LHCN-M2 (cell line): ENCODE data around the gene UBE2L6. TPM values are rescaled to one million over a fixed set of nuclear protein-coding genes. Genes with fewer than 3 reads are reported as not detected.

Experiments used
- total RNA-seq: library from RNA; depleted of rRNA; stranded (reverse); fragments of >200 nt; gene quantifications from 2 replicates; pipeline ENCODE4 v1.2.3, GENCODE V29; 2014; rRNA removed

UBE2L6 gene
- total RNA-seq, 1 experiment from 2014 or later = 48.2 TPM

Other genes with a start within 250 kb of the UBE2L6 start
- gene TNKS1BP1, start 242.7 kb downstream of the UBE2L6 start, total RNA-seq = 95.9 and 114 TPM in 2 replicates
- gene SSRP1, start 231.8 kb downstream of the UBE2L6 start, total RNA-seq = 150 and 169 TPM in 2 replicates
- gene P2RX3, start 229.3 kb downstream of the UBE2L6 start, total RNA-seq = not detected in 2 replicates
- gene PRG3, start 186.5 kb downstream of the UBE2L6 start, total RNA-seq = not detected in 2 replicates
- 0.06 TPM in 1 of 2 replicates, not detected in the other for gene PRG2, start 177.0 kb downstream of the UBE2L6 start, total RNA-seq
- 113 and 153 TPM in 2 replicates for gene SLC43A3, start 140.6 kb downstream of the UBE2L6 start, total RNA-seq
- gene RTN4RL2, start 107.1 kb downstream of the UBE2L6 start, total RNA-seq = 0.23 and 0.38 TPM in 2 replicates
- 5.1 and 7.7 TPM in 2 replicates for gene SLC43A1, start 52.0 kb downstream of the UBE2L6 start, total RNA-seq
- 46.7 and 53.8 TPM in 2 replicates for gene TIMM10, start 36.9 kb downstream of the UBE2L6 start, total RNA-seq
- not detected in 2 replicates for gene SMTNL1, start 30.1 kb downstream of the UBE2L6 start, total RNA-seq
- 5.2 and 5.4 TPM in 2 replicates for gene SERPING1, start 30.0 kb upstream of the UBE2L6 start, total RNA-seq
- gene YPEL4, start 82.2 kb upstream of the UBE2L6 start, total RNA-seq = 0.32 and 0.46 TPM in 2 replicates
- gene CLP1, start 90.1 kb upstream of the UBE2L6 start, total RNA-seq = 25.3 TPM in 2 replicates
- gene ZDHHC5, start 100.4 kb upstream of the UBE2L6 start, total RNA-seq = 50.3 and 55.1 TPM in 2 replicates
- 27.2 and 35.0 TPM in 2 replicates for gene MED19, start 144.5 kb upstream of the UBE2L6 start, total RNA-seq
- gene TMX2, start 144.9 kb upstream of the UBE2L6 start, total RNA-seq = 105 TPM in 2 replicates
- gene SELENOH, start 173.8 kb upstream of the UBE2L6 start, total RNA-seq = 123 and 183 TPM in 2 replicates
- not detected in 2 replicates for gene BTBD18, start 184.1 kb upstream of the UBE2L6 start, total RNA-seq
- 68.5 and 83.3 TPM in 2 replicates for gene CTNND1, start 194.1 kb upstream of the UBE2L6 start, total RNA-seq